Adrenal gland (tissue), 5 donors: ENCODE data around the gene RBM19.

ENCODE experiments used
- CTCF ChIP-seq, 6 experiments: fragments of 450-650 bp in 4 of 6; fragments of 200-600 bp in 2 of 6; sonication (generic) in 1 of 6; IDR thresholded peaks; 1 replicate in 5 of 6; 2 replicates in 1 of 6; pipeline versions ENCODE4 v1.5.1 to v1.8.0; 2016 to 2021; ENCODE audit warnings: antibody characterized with exemption in 6 of 6, mild to moderate bottlenecking in 2 of 6, moderate library complexity in 1 of 6
- POLR2A ChIP-seq, 2 donors: fragments of 450-650 bp; IDR thresholded peaks; one replicate each; pipeline ENCODE4 v1.6.1; 2017; ENCODE audit warnings: antibody characterized with exemption in 2 of 2, mild to moderate bottlenecking in 2 of 2, moderate library complexity in 1 of 2
- donor health status: DM: no; HTN: no; CAD: no.

GRCh38 chr12:113894697-113895096, 71.4 kb downstream of the RBM19 start:
- no peak for TF ChIP-seq CTCF (IDR thresholded peaks at IDR 0.05)
- no peak for TF ChIP-seq POLR2A (IDR thresholded peaks at IDR 0.05)
